ENCODE data around the gene RBM26. TPM values are rescaled to one million over a fixed set of nuclear protein-coding genes. Genes with fewer than 3 reads are reported as not detected.

Gene RBM26
- total RNA-seq, 2 donors from 2014 or later, result 28.1 to 28.3 TPM

DNA sequence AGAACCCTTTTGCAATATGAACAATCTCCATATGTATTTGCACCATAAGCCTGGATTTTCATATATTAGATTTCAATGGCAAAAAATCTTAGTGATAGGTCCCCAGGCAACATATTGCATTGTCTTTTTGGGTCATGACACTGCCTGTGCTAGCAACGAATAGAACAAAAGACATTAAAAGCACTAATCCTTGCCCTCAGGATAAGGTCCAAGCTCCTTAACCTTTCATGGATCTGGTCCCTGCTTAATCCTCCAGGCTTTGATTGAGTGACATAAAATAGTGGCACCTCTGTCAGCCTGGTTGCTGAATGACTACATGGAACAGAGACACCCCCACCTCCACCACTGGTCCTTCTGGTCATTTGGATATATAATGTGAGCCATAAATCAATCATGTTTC lies 134.4 kb downstream of the RBM26 start:
- no peak overlapping the region for H3K27ac ChIP-seq
- TF ChIP-seq, protein P1, sequence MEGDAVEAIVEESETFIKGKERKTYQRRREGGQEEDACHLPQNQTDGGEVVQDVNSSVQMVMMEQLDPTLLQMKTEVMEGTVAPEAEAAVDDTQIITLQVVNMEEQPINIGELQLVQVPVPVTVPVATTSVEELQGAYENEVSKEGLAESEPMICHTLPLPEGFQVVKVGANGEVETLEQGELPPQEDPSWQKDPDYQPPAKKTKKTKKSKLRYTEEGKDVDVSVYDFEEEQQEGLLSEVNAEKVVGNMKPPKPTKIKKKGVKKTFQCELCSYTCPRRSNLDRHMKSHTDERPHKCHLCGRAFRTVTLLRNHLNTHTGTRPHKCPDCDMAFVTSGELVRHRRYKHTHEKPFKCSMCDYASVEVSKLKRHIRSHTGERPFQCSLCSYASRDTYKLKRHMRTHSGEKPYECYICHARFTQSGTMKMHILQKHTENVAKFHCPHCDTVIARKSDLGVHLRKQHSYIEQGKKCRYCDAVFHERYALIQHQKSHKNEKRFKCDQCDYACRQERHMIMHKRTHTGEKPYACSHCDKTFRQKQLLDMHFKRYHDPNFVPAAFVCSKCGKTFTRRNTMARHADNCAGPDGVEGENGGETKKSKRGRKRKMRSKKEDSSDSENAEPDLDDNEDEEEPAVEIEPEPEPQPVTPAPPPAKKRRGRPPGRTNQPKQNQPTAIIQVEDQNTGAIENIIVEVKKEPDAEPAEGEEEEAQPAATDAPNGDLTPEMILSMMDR (IDR thresholded peaks at IDR 0.05), result no peak
- H3K27me3 ChIP-seq, result no peaks in the 10 kb centered on the region
- no peaks in the 10 kb centered on the region for H3K4me1 ChIP-seq
- H3K36me3 ChIP-seq, result no peaks in the 10 kb centered on the region
- no peaks in the 10 kb centered on the region for H3K9me3 ChIP-seq
- no peak overlapping the region for H3K9ac ChIP-seq (ENCODE audit: low read depth in 2 of 2, low read length in 2 of 2)
- no peak overlapping the region for H3K4me3 ChIP-seq
- intact Hi-C loops (cut with DNase I), result no loop called here
- no peak for DNase-seq

DNA sequence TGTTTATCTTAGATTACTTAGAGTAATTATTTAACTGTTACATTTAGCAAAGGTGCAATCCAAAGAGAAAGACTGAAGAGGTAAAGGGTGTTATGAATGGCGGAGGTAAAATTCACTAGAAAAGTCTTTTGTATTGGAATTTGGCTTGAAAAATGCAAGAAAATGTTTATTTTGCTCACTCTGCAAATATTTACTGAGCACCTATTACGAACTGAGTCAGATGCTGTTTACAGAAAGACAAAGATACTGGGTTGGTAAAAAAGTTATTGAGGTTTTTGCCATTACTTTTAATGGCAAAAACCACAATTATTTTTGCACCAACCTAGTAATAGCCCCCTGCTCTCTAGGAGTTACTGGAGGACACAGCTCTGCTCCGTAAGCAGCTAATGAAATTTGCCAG lies 135.2 kb downstream of the RBM26 start:
- no peaks in the 10 kb centered on the region for H3K4me1 ChIP-seq
- TF ChIP-seq, protein P1 (IDR thresholded peaks at IDR 0.05), result no peak
- intact Hi-C loops (cut with DNase I), result no loop called here
- no peaks in the 10 kb centered on the region for H3K27me3 ChIP-seq
- no peak for DNase-seq
- H3K36me3 ChIP-seq, result no peaks in the 10 kb centered on the region
- H3K4me3 ChIP-seq, result no peak overlapping the region
- H3K9me3 ChIP-seq, result no peaks in the 10 kb centered on the region
- no peak overlapping the region for H3K9ac ChIP-seq (ENCODE audit: low read depth in 2 of 2, low read length in 2 of 2)
- no peak overlapping the region for H3K27ac ChIP-seq

Other genes starting within 250 kb of the RBM26 start
- gene NDFIP2, start 74.9 kb upstream of the RBM26 start, total RNA-seq, result 100 to 1,000 TPM in 1 of 2 donors, 10 to 100 TPM in 1; 84.2 to 130 TPM